ENCODE data around the gene NLRP12.
A peak's percentile ranks its signal among the peaks of the same experiment; 100 is the strongest.
"Not testable (repeated sequence)": the region's sequence is repeated elsewhere in the genome, so short reads cannot be mapped to it uniquely, and the experiment has no call there.

The NLRP12 gene, protein sequence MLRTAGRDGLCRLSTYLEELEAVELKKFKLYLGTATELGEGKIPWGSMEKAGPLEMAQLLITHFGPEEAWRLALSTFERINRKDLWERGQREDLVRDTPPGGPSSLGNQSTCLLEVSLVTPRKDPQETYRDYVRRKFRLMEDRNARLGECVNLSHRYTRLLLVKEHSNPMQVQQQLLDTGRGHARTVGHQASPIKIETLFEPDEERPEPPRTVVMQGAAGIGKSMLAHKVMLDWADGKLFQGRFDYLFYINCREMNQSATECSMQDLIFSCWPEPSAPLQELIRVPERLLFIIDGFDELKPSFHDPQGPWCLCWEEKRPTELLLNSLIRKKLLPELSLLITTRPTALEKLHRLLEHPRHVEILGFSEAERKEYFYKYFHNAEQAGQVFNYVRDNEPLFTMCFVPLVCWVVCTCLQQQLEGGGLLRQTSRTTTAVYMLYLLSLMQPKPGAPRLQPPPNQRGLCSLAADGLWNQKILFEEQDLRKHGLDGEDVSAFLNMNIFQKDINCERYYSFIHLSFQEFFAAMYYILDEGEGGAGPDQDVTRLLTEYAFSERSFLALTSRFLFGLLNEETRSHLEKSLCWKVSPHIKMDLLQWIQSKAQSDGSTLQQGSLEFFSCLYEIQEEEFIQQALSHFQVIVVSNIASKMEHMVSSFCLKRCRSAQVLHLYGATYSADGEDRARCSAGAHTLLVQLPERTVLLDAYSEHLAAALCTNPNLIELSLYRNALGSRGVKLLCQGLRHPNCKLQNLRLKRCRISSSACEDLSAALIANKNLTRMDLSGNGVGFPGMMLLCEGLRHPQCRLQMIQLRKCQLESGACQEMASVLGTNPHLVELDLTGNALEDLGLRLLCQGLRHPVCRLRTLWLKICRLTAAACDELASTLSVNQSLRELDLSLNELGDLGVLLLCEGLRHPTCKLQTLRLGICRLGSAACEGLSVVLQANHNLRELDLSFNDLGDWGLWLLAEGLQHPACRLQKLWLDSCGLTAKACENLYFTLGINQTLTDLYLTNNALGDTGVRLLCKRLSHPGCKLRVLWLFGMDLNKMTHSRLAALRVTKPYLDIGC

DNA sequence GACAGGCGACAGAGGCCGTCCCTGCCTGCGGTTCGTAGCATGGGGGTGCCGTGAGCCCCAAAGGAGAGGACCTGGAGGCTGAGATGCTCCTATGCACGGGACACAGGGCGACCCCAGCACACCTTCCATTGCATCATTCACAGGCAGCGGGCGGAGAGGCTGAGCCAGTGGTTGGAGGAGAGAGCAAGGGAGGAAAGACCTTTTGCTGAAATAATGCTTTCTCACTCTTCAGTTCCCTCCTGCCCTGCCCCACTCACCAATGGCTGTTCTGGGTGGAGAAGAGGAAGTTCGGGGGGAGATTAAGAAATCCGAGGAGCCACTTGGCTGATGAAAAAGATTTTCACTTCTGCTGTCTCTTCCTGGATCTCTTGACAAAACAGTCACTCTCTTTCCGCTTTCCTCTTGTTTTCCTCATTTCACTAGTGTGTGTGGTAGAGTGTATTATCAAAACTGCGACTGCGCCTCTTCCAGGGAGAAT, at the start of gene NLRP12:
TSS of gene NLRP12 (minus strand) at position 181 of the 478 bp plus-strand sequence. CDS start at position 41, 140 bp downstream.
- H3K9me3 ChIP-seq (ENCODE audit: control insufficient read depth, insufficient read depth, low read depth, low read length), result no peaks in the 10 kb centered on the region
- H3K4me1 ChIP-seq (ENCODE audit: control insufficient read depth, insufficient read depth, low read length), result peaks cover 10% of the 10 kb centered on the region
- H3K9ac ChIP-seq (ENCODE audit: low read length), result peak within 1 kb of the TSS; percentile 20
- H3K27ac ChIP-seq (ENCODE audit: low read depth, low read length), result no peak within 1 kb of the TSS; the same call in 1 of the 2 replicates
- no peaks in the 10 kb centered on the region for H3K27me3 ChIP-seq (ENCODE audit: control insufficient read depth, insufficient read depth, low read length)
- no peaks in the 10 kb centered on the region for H3K36me3 ChIP-seq (ENCODE audit: control insufficient read depth, insufficient read depth, low read length)
- H3K4me3 ChIP-seq (ENCODE audit: low read depth, low read length), result no peak within 1 kb of the TSS

- H3K9ac ChIP-seq (ENCODE audit: low read length), result no peak overlapping the region
- no peak overlapping the region for H3K4me3 ChIP-seq (ENCODE audit: low read depth, low read length)
- peaks cover 53% of the 10 kb centered on the region for H3K36me3 ChIP-seq (ENCODE audit: control insufficient read depth, insufficient read depth, low read length)
- H3K4me1 ChIP-seq (ENCODE audit: control insufficient read depth, insufficient read depth, low read length), result peaks cover 6% of the 10 kb centered on the region; the same call in 1 of the 2 replicates
- no peaks in the 10 kb centered on the region for H3K9me3 ChIP-seq (ENCODE audit: control insufficient read depth, insufficient read depth, low read depth, low read length)
- no peak overlapping the region for H3K27ac ChIP-seq (ENCODE audit: low read depth, low read length)
- H3K27me3 ChIP-seq (ENCODE audit: control insufficient read depth, insufficient read depth, low read length), result no peaks in the 10 kb centered on the region
Observed at GRCh38 chr19:53872762-53873161, 48.6 kb upstream of the NLRP12 start.

DNA sequence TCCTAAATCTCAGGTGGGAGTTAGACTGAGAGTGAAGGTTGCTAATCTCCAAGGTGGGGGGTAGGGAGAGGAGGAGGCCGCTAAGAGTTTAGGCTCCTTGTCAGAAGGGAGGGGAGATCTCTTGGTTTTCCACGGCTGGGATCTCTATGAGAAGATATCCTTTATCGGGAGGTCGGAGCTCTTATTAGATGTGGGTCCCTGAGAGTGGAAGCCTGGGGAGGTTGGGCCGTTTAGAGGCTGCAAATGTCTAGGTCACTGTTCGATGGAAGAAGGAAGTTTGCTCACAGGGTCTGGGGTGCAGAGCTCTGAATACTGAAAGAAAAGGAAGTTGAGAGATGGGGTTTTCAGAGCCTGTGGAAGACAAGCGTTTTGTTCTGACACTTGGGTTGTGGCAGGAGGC, 47.3 kb upstream of the NLRP12 start:
- Histone ChIP-seq H3K9ac (ENCODE audit: low read length) (no peak overlapping the region), H3K9me3 (ENCODE audit: control insufficient read depth, insufficient read depth, low read depth, low read length) (no peaks in the 10 kb centered on the region), H3K27ac (ENCODE audit: low read depth, low read length) (no peak overlapping the region), H3K4me1 (ENCODE audit: control insufficient read depth, insufficient read depth, low read length) (no peaks in the 10 kb centered on the region; the same call in 1 of the 2 replicates), H3K4me3 (ENCODE audit: low read depth, low read length) (no peak overlapping the region), H3K36me3 (ENCODE audit: control insufficient read depth, insufficient read depth, low read length) (peaks cover 51% of the 10 kb centered on the region), H3K27me3 (ENCODE audit: control insufficient read depth, insufficient read depth, low read length) (no peaks in the 10 kb centered on the region)

- 0 out of 2 replicates have a peak overlapping the region, but pooled peaks have one; percentile 2 for H3K4me3 ChIP-seq (ENCODE audit: low read depth, low read length)
Observed at GRCh38 chr19:53870485-53870844, 46.4 kb upstream of the NLRP12 start.

DNA sequence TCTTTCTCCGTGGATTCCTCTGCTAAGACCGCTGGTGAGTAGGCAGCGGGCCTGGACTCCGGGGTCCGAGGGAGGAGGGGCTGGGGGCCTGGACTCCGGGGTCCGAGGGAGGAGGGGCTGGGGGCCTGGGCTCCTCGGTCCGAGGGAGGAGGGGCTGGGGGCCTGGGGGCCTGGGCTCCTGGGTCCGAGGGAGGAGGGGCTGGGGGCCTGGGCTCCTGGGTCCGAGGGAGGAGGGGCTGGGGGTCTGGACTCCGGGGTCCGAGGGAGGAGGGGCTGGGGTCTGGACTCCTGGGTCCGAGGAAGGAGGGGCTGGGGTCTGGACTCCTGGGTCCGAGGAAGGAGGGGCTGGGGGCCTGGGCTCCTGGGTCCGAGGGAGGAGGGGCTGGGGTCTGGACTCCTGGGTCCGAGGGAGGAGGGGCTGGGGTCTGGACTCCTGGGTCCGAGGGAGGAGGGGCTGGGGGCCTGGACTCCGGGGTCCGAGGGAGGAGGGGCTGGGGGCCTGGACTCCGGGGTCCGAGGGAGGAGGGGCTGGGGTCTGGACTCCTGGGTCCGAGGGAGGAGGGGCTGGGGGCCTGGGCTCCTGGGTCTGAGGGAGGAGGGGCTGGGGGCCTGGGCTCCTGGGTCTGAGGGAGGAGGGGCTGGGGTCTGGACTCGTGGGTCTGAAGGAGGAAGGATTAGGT, 45.8 kb upstream of the NLRP12 start:
- not testable (repeated sequence) for H3K27me3 ChIP-seq (ENCODE audit: control insufficient read depth, insufficient read depth, low read length); H3K9me3 ChIP-seq (ENCODE audit: control insufficient read depth, insufficient read depth, low read depth, low read length); H3K4me1 ChIP-seq (ENCODE audit: control insufficient read depth, insufficient read depth, low read length)
- Histone ChIP-seq H3K4me3 (ENCODE audit: low read depth, low read length) (peak overlapping the region; percentile 99), H3K9ac (ENCODE audit: low read length) (peak overlapping the region; percentile 100), H3K27ac (ENCODE audit: low read depth, low read length) (peak overlapping the region; percentile 99), H3K36me3 (ENCODE audit: control insufficient read depth, insufficient read depth, low read length) (peaks cover 41% of the 10 kb centered on the region)

More at GRCh38 chr19:53870485-53870844, 46.4 kb upstream of the NLRP12 start:
- H3K27me3 ChIP-seq (ENCODE audit: control insufficient read depth, insufficient read depth, low read length), result no peaks in the 10 kb centered on the region
- H3K27ac ChIP-seq (ENCODE audit: low read depth, low read length), result no peak overlapping the region
- H3K4me1 ChIP-seq (ENCODE audit: control insufficient read depth, insufficient read depth, low read length), result peaks cover 4% of the 10 kb centered on the region
- peak overlapping the region; percentile 36 for H3K9ac ChIP-seq (ENCODE audit: low read length)
- H3K36me3 ChIP-seq (ENCODE audit: control insufficient read depth, insufficient read depth, low read length), result peaks cover 45% of the 10 kb centered on the region
- H3K9me3 ChIP-seq (ENCODE audit: control insufficient read depth, insufficient read depth, low read depth, low read length), result no peaks in the 10 kb centered on the region

DNA sequence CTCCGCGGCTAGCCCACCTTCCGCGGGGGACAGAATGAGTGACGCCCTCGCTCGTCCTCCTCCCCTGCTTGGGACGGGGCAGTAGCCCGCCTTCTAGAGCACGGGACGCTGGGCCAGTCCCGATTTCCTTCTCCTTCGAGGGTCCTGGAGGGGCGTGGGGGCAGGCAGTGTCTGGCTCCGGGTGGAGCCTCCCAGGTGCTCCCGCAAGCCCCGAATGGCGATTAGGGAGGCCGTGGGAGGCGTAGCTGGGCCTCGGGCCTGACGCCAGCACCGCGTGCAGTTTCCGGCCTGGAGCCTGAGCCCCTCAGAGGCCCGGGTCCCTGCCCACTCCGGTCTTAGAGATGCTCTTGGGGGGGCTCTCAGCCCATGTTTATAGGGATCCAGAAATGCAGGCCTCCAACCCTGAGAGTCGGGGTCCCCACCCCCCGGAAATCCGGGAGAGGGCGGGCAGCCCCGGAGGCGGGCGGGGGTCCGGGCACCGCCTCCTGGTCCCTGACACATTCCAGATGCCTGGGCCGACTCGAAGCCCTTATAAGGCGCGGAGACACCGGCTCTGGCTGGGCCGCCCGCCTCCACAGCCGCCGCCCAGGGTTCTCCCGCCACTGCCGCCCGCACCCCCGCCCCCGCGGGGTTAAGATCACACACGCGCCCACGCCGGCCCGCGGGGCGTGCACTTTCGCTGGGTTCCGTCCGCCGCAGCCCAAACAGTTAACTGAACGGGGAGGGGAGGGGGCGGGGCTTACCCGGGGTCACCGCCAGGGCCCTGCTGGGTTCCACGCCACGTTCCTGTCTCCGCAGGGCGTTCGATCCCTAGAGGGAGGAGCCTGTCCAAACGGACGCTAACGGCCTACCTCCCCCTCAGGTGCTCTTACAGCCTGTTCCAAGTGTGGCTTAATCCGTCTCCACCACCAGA, 45.0 kb upstream of the NLRP12 start:
- Histone ChIP-seq H3K36me3 (ENCODE audit: control insufficient read depth, insufficient read depth, low read length) (peaks cover 33% of the 10 kb centered on the region), H3K4me1 (ENCODE audit: control insufficient read depth, insufficient read depth, low read length) (peaks cover 6% of the 10 kb centered on the region), H3K27me3 (ENCODE audit: control insufficient read depth, insufficient read depth, low read length) (no peaks in the 10 kb centered on the region), H3K9me3 (ENCODE audit: control insufficient read depth, insufficient read depth, low read depth, low read length) (no peaks in the 10 kb centered on the region), H3K27ac (ENCODE audit: low read depth, low read length) (peak overlapping the region; percentile 99), H3K9ac (ENCODE audit: low read length) (peak overlapping the region; percentile 100), H3K4me3 (ENCODE audit: low read depth, low read length) (peak overlapping the region; percentile 99)

- Histone ChIP-seq H3K4me3 (ENCODE audit: low read depth, low read length) (peak overlapping the region; percentile 99), H3K4me1 (ENCODE audit: control insufficient read depth, insufficient read depth, low read length) (peaks cover 6% of the 10 kb centered on the region), H3K9ac (ENCODE audit: low read length) (peak overlapping the region; percentile 100), H3K27ac (ENCODE audit: low read depth, low read length) (peak overlapping the region; percentile 99), H3K27me3 (ENCODE audit: control insufficient read depth, insufficient read depth, low read length) (no peaks in the 10 kb centered on the region), H3K36me3 (ENCODE audit: control insufficient read depth, insufficient read depth, low read length) (peaks cover 25% of the 10 kb centered on the region), H3K9me3 (ENCODE audit: control insufficient read depth, insufficient read depth, low read depth, low read length) (no peaks in the 10 kb centered on the region)
Observed at GRCh38 chr19:53868091-53868891, 44.2 kb upstream of the NLRP12 start.

GRCh38 chr19:53867225-53868090, 43.3 kb upstream of the NLRP12 start, which contains the start of gene MYADM:
TSS of gene MYADM (plus strand) at chr19:53867883. CDS start at chr19:53873530, 5,647 bp downstream.
- H3K36me3 ChIP-seq (ENCODE audit: control insufficient read depth, insufficient read depth, low read length), result peaks cover 18% of the 10 kb centered on the region
- H3K4me3 ChIP-seq (ENCODE audit: low read depth, low read length), result peak within 1 kb of the TSS; percentile 99
- H3K9ac ChIP-seq (ENCODE audit: low read length), result peak within 1 kb of the TSS; percentile 100
- H3K4me1 ChIP-seq (ENCODE audit: control insufficient read depth, insufficient read depth, low read length), result peaks cover 6% of the 10 kb centered on the region
- no peaks in the 10 kb centered on the region for H3K9me3 ChIP-seq (ENCODE audit: control insufficient read depth, insufficient read depth, low read depth, low read length)
- no peaks in the 10 kb centered on the region for H3K27me3 ChIP-seq (ENCODE audit: control insufficient read depth, insufficient read depth, low read length)
- H3K27ac ChIP-seq (ENCODE audit: low read depth, low read length), result peak within 1 kb of the TSS; percentile 99

Measured in HUES6 (cell line).